HG02973 (cell line): ENCODE data around the gene GMDS.
A peak's percentile ranks its signal among the peaks of the same experiment; 100 is the strongest.
"Not testable (repeated sequence)": the region's sequence is repeated elsewhere in the genome, so short reads cannot be mapped to it uniquely, and the experiment has no call there.

ENCODE experiments used
- ATAC-seq: cut with Tn5 transposase; IDR thresholded peaks from one replicate; pipeline ENCODE4 v1.9.1; 2021; ENCODE audit warnings: moderate library complexity; ENCODE audit not compliant: unreplicated experiment

The GMDS gene

DNA sequence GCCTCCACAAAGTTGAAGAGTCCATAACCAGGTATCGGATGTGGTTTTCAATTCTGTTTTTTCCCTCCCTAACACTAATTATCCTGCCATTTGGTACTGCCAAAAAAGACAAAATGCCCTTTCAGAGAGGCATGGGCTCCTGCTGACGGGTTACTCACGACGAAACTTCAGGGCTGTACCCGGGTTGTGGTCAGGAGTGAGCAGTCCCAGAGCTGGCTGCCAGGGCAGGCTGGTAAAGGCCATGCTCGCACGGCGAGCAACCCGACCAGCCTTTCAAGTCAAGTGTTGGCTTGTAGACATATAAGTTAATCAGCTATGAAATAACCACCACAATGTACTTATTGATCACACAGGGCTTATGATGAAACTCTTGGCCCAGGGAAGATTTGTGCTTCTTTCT, 483.2 kb downstream of the GMDS start:
- no peak for ATAC-seq

DNA sequence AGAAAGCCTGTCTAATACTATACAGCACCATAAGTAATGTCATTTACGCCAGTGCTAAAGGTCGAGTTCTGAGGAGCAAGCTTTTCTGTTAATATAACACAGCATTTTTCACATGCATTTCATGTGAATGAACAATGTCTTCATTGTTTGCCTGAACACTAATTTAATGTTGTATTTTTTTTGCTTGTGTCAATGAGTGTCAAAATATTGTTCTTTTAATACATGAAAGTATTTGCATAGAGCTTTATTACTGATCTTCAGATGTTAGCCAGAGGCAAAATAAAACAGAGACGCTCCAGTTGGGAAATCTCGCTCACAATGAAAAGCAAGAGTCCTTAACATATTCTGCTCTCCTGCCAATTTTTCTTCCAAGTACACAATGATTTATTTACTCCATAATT, 483.9 kb downstream of the GMDS start:
- no peak for ATAC-seq

DNA sequence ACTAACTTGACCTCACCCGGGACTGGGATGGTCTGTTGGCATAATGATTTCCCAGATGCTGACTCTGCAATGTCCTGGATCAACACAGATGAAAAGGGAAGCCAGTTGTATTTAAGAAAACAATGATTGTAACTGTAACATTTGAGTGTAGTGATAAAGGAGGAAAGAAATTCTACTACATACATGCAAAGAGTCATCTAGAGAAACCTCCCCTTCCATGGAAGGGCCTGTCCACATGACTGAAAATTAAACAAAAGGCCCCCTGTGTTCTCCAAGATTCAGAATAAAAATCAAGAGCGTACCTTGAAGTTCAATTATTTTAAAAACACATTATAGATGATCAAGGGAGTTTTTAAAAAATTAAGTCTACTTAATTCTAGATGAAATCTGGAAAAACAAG, 484.5 kb downstream of the GMDS start:
- no peak for ATAC-seq

DNA sequence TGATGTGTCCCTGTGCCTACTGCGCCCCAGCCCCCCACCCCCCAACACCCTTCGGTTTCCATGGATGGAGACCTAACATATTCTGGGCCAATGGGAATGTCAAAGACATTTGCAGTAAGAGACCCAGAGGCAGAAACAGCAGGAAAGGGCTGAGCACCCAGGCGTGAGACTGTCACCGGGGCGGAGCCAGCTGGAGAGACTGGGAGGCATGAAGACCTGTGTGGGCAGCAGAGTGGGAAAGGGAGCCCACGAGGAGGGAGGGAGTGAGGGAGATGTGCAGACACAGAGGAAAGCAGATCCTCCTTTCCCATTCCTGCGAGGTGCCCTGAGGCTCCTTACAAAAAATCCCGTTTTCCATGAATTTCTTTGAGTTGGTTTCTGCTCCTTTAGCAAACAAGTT, 485.5 kb downstream of the GMDS start:
- no peak for ATAC-seq

DNA sequence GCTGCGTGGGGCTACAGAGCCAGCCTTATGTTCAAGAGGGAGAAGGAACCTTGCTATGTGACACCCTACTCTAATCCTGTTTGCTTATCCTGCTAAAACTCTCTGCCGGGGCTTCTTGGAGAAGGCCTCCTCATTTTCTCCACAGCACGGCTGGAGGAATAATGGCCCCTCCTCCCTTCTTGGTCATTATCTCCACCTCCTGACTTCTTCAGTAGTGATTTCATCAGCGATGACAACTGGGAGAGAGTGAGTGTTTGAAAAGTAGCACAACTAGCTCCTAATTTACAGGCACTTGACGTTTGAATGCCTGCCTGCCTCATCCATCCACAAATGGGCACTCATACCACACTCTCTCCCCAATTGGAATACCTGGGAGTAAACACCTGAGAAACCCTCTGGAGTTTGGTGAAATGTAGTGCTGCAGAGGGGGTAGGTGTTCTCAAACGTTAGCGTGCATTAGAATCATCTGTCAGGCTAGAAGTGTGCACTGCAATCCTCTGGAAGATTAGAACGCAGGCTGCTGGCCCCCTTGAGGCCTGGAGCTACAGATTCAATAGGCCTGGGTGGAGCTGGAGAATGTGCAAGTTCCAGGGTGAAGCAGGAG, 487.2 kb downstream of the GMDS start:
- ATAC-seq: no peak

DNA sequence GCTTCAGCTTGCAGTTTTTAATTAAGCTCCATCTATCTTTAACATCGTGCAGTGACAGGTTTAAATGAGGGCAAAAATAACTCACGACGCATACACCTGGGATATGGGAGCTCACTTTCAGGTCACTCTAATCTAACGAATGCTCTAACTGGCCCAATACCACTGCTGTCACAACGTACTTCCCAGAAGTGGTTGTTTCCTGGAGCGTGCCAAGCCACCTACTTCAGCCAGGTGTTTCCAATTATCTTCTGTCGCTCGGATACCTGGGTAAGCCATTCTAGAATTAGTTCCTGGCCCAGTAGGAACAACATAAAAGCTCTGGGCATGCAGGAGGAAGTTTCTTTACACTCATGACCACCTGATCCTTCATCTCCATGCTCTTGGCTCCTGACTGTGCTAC, 488.3 kb downstream of the GMDS start:
- ATAC-seq: no peak

DNA sequence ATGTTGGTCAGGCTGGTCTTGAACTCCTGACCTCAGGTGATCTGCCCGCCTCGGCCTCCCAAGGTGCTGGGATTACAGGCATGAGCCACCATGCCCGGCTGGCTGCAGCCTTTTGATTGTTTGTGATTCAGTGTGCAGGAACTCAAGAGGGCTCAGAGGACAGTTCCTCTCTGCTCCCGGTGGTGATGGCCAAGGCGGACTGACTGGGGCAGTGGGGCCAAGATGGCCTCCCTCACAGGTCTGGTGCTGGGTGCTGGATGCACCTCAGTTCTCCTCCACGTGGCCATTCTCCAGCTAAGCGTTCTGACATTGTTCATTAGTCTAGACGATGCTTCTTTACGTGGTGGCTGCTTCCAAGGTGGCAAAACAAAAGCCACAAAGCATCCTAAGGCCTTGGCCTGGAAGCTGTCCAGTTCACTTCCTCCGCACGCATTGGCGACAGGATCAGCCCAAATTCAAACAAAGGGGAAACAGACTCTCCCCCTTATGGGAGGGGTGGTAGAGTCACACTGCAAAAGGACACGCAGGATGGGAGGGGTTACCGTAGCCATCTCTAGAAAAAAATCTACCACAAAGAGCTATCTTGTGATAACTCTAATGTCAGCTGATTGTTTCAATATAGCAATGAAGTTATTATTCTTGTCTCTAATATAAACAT, 488.8 kb downstream of the GMDS start:
- no peak for ATAC-seq

DNA sequence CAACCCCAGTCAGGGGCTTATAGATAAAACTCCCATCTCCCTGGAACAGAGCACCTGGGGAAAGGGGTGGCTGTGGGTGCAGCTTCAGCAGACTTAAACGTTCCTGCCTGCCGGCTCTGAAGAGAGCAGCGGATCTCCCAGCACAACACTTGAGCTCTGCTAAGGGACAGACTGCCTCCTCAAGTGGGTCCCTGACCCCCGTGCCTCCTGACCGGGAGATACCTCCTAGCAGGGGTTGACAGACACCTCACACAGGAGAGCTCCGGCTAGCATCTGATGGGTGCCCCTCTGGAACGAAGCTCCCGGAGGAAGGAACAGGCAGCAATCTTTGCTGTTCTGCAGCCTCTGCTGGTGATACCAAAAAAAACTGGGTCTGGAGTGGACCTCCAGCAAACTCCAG, 494.3 kb downstream of the GMDS start:
- not testable (repeated sequence) for ATAC-seq

DNA sequence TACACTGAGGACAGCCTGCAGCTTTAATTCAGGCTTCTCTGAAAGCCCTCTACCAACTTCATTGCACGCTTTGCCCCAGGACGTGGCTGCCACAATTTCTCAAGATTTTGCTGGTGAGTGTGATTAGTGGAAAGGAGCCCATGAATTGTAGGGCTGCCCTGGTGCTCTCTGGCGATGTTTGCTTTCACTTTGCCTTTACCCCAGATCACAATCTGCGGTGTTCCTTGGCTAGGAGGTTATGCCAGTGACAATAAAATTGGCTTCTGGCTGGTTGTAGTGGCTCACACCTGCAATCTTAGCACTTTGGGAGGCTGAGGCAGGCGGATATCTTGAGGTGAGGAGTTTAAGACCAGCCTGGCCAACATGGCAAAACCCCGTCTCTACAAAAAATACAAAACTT, 496.4 kb downstream of the GMDS start:
- no peak for ATAC-seq

DNA sequence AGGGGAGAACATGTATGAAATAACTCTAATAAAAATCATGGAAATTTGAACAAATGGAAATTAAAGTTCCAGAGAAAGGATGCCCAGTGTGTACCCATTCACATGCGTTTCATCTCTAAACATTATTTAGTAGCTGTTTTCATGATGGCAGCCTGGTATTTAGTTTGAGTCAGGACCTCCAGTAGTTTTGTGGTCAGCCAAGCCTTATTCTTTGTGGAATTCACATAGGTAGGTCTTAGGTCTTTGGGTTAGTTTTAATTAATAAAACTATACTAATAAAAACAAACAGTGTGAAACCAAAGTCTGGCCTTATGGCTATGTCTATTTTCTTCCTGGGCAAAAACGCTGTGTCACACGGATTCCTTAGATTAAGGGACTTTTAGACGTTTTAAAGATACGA, 497.9 kb downstream of the GMDS start:
- no peak for ATAC-seq

DNA sequence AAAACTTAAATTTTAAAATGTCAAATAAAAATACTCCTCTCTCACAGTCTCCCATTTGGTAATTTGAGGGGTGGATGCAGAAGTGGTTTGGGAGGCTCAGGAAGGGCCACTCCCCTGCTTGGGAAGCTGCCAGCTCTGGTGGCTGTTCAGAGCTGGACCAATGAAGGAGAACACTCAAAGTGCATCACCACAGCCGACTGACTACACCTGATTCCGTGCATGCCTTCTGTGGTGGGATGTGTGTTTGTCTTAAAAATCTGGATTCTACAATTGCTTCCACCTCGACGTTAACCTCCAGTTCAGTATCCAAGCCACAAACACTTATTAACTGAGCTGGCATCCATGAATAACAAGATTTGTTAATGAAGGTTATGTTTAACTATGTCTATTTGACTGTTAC, 498.4 kb downstream of the GMDS start:
- no peak for ATAC-seq

DNA sequence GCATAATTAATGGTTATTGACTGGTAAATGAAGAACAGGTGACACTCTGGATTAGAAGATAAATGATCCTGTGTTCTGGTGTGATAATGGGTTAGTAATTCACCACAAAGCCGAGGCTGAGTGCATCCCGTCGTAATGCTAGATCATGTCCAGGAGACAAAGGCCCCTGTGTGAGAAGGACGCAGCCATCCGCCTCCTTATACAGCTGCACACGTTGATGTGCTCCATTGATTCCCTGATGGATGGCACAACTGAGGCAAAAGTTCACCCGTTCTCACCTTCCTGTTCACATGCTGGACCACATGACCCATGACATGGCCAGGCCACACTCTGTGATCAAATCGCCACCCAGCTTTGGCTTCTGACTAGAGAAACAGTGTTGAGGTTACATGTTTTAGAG, 499.6 kb downstream of the GMDS start:
- no peak for ATAC-seq

DNA sequence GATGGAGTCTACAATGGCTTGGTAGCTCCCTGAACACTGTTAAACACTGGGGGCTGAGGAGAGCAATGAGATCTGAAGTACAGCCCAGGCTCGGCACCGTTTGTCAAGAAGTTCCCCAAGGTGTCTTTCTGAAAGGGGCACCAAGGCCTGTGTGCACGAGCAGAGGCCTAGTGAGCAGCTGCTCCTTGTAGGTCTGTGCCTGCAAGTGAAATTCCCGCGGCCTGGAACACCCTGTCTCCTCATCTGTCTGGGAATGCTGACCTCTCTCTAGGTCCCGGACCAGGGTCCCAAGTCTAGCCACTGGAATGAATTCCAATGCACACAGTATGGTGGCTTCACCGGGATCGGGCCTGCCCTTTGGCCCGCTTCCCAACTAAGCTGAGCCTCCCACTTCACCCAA, 500.9 kb downstream of the GMDS start:
- ATAC-seq: no peak

DNA sequence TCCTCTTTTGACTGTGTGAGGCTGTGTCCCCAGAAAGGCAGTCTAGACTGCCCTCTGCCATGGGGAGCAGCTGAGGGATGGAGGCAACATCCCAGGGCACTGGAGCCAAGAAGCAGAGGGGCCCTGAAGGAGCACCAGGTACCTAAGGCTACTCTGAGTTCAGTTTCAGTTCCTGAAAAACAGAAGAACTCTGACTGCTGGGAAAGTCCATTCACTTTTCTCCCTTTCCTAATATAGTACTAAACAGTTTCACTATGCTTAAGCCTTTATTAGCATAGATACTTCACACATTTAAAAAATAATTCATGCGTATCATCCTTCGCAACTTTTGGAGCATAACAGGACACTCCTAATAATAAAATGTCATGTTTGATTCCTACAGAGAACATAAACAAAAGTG, 505.7 kb downstream of the GMDS start:
- ATAC-seq: peak; percentile 88

DNA sequence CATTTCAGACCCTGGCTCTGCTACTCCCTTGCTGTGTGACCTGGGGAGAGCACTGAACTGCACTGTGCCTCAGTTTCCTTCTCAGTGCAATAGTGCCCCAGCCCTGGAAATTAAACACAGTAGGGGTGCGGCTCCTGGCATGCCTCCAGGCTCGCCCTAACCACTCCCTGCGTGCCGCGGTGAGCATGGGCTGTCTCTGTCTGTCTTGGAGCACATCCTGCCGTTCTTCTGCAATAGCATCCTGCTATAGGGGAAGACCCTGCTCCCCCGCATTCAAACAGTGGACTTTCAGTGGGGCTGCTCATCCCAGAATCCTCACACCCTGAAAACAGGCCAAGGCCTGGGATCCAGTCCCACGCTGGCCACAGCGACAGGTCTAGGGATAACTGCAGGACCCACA, 506.2 kb downstream of the GMDS start:
- peak; percentile 32 for ATAC-seq

DNA sequence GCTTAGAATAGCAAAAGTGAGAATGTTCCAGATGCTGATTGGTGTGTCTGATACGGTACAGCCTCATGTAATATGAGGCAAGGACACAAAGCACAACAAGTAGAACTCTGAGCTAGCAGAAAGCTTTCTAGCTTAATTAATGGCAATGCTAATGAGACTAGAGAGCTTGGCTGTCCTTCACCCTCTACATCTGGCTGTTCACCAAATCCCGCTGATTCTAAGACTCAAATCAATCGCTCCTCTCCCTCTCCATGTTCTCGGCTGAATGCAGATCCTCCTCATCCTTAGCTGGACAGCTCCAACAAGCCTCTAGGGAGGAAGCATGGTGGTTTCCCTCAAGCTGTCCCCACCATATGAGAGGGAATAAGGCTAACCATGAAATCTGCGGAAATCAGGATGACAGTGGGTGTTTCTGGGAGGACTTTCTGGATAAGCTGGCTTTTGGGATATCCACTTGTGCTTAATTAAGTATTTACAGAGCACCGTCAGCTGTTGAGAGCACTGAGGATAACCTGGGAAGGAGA, 506.8 kb downstream of the GMDS start:
- ATAC-seq: no peak

DNA sequence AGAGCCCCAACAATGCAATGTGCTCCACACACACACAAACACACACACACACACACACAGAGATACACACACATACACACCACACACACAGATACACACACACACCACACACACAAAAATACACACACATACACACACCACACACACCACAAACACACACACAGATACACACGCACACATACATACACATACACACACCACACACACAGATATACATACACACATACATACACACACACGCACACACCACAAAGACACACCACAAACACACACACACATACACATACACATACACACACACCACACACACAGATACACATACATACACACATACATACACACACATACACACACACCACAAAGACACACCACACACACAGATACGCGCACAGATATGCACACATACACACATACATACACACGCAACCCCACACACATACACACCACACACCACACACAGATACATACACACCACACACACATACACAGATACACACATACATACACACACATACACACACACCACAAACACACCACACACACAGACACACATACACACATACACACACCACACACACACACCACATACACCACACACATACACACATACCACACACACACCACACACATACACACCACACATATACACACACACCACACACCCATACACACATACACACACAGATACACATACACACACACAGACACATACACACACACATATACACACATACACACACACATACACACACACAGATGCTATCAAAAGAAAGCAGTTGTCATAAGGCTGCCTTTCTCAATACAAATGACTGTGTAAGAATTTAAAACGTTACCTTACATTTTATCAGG, 507.7 kb downstream of the GMDS start:
- ATAC-seq: no peak

DNA sequence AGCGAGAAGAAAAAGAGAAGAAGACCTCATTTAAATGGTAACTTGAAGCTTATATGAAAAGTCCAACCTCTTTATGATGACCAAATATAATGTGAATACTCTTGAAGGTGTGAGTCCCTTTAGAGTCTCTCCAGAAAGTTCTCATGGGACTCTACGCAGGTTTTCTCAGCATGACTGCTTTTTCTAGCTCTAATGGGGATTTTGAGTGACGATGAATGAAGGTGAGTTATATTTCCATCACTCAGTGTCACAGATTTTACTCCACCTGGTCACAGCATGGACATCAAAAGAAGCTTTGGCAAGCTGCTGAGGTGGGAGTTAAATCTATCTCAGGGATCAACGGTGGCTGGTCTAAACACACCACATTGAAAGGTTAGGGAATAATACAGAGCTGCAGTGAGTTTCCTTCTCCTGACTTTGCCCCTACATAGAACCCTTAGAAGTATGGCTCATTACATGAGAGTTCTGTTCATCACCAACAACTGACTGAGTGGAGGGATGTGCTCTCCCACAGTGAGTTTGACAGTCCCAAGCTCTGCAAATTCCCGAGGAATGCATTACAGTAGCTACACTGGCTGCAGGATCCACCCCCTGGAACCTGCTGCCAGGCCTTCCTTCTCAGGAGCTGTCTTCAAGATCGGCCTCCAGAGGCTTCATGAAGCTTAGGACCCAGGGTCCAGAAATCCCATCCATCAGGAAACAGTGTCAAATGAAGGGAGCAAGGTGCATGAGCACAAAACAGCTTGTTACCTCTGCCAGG, 508.9 kb downstream of the GMDS start:
- ATAC-seq: no peak

DNA sequence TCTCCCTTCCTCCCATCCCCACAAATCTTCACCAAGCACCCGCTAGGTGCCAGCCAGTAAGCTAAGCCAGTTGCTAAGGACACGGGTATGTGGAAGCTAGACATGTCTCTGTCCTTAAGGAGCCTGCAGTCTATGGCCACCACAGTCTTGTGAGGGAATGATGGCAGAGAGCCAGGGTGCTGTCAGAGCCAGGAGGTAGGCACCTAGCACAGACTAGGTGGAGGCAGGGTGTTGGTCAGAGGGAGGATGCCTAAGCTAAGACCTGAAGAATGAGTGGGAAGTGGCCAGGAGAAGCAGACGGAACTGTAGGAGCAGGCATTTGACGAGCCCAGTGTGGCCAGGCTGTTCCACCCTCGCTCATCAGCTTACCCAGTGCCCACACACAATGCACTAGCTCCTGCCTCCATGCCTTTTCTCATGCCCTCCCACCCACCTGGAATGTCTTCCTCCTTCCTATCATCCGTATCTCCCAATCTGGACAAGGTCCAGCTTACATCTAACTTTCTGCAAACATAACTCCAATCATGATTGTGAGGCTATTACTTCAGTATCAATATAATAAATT, 510.1 kb downstream of the GMDS start:
- no peak for ATAC-seq

DNA sequence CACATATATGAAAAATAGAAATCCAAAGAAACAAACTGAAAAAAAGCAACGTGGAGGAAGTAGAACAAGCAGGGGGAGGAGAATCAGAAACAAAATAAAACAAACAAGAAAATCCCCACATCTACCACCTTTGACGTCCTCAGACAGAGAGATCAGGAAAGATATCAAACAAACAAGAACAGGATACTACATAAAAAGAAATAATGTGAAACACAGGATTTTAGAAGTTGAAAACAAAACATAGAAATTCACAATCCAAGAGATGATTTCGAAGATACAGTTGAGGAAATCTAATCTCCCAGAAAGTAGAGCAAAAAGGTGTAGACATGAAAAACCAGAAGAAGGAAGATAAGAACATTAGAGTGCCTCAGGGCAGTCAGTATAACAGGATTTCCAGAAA, 514.5 kb downstream of the GMDS start:
- ATAC-seq: no peak

DNA sequence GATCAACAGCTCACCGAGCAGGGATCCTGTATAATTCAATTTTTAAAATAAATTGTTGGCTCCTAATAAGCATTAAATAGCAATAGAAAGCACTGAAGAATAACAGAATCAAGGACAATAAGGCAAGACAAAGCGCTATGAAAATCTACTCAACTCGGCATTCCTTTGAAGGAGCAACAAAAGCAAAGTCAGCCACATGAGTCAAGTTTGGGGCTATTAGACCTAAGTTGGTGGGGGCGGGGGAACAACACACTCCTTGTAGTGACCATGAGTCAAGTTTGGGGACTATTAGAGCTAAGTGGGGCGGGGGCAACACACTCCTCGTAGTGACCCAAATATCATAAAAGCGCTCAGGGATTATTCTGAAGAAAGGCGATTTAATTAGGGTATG, 515.7 kb downstream of the GMDS start:
- ATAC-seq: no peak
